IPS-18c (cell line): ENCODE measurements around the gene RHOU.
"Not testable (repeated sequence)": the region's sequence is repeated elsewhere in the genome, so short reads cannot be mapped to it uniquely, and the experiment has no call there.

Experiments used
- H3K4me3 ChIP-seq: 2 replicates; pipeline ENCODE4 v1.7.0; 2013; ENCODE audit warnings: low read depth, mild to moderate bottlenecking, low read length, moderate library complexity; ENCODE audit not compliant: insufficient read depth
- H3K9me3 ChIP-seq: one replicate; pipeline ENCODE4 v1.6.1; 2013; ENCODE audit warnings: mild to moderate bottlenecking, low read length, moderate library complexity; ENCODE audit not compliant: control insufficient read depth, insufficient read depth

The RHOU gene

DNA sequence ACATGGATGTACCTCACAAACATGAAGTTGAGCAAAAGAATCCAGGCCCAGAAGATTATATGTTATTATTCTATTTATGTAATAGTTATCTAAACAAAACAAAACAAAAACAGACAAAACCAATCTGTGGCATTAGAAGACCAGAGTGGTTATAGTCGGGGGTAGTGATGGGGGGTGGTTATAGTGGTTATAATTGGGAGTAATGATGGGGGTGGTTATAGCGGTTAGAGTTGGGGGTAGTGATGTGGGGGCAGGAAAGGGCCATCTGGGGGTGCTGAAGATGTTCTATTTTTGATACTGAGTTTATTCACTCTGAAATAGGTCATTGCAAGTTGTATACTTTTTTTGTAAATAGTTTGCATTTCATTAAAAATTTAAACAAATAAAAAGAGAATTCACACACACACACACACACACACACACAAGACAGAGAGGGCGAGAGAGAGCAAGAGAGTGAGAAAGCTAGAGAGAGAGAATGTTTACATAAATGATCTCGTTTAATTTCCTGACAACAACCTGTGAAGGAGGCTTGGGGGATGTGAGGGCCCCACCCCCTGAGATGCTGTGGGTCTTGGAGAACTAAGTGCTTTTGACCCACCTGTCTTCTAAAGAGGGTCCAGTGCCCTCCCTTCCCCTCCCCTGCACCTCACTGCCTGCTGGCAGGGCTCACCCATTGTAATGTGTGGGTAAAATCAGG, 37.4 kb downstream of the RHOU start:
- H3K4me3 ChIP-seq = no peak overlapping the region

GRCh38 chr1:228775946-228776345, 40.7 kb downstream of the RHOU start:
- H3K4me3 ChIP-seq, H3K9me3 ChIP-seq: not testable (repeated sequence)

More for the DNA sequence above, 37.4 kb downstream of the RHOU start:
- H3K9me3 ChIP-seq = no peaks in the 10 kb centered on the region

- H3K4me3 ChIP-seq = no peak overlapping the region
- no peaks in the 10 kb centered on the region for H3K9me3 ChIP-seq
These were observed 41.2 kb downstream of the RHOU start for GRCh38 chr1:228776449-228776848.

GRCh38 chr1:228777236-228777635, 42.0 kb downstream of the RHOU start:
- no peak overlapping the region for H3K4me3 ChIP-seq
- H3K9me3 ChIP-seq = no peaks in the 10 kb centered on the region

- Histone ChIP-seq H3K4me3 (no peak overlapping the region), H3K9me3 (no peaks in the 10 kb centered on the region)
These were observed 42.7 kb downstream of the RHOU start for GRCh38 chr1:228778026-228778425.

- Histone ChIP-seq H3K4me3 (no peak overlapping the region), H3K9me3 (no peaks in the 10 kb centered on the region)
These were observed 43.2 kb downstream of the RHOU start for GRCh38 chr1:228778466-228778865.

DNA sequence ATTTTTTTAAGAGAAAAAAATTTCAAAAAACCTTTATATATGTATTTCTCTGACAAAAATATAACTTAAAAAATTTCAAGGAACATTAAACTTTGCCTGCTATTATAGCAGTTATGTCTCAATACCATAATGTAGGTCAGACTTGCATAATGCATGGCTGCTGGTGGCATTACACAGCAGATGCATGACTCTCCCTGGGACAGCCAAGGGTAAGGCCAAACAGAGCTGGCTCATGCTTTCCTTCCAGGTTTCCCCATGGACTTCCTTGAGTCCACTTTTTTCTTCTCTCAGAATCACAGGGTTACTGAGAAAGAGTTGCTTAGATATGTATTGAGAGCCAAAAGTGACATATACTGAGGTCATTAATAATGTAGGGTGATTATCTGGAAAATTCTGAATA, 43.7 kb downstream of the RHOU start:
- Histone ChIP-seq H3K4me3 (no peak overlapping the region), H3K9me3 (no peaks in the 10 kb centered on the region)

DNA sequence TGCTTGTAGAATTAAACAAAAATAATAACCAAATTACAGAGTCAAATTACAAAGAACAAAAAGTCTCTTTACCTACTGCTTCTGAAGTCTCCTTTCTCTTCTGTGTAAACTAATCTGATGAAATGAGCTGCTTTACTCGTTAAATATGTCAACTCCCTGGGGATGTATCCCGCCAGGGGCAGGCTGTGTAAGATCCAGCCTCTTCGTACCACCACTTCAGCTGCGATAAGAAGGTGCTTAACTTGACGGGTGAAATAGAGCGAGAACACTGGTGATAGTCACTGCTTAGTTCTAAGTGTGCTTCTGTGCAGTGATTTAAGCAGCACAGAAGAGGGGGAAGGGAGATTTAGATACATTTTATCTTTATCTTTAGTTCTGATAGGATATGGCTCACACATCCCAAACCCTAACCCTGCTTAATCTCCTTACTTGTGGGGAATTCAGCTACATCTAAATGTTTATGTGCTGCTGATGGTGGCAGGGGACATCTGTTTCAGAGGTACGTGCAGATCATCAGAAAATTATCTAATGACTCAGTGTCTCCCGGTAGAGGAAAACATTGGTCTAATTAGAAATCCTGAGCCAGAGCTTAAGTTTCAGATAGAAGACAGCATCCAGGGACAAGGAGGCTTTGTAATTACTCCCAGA, 46.0 kb downstream of the RHOU start:
- Histone ChIP-seq H3K4me3 (no peak overlapping the region), H3K9me3 (no peaks in the 10 kb centered on the region)

DNA sequence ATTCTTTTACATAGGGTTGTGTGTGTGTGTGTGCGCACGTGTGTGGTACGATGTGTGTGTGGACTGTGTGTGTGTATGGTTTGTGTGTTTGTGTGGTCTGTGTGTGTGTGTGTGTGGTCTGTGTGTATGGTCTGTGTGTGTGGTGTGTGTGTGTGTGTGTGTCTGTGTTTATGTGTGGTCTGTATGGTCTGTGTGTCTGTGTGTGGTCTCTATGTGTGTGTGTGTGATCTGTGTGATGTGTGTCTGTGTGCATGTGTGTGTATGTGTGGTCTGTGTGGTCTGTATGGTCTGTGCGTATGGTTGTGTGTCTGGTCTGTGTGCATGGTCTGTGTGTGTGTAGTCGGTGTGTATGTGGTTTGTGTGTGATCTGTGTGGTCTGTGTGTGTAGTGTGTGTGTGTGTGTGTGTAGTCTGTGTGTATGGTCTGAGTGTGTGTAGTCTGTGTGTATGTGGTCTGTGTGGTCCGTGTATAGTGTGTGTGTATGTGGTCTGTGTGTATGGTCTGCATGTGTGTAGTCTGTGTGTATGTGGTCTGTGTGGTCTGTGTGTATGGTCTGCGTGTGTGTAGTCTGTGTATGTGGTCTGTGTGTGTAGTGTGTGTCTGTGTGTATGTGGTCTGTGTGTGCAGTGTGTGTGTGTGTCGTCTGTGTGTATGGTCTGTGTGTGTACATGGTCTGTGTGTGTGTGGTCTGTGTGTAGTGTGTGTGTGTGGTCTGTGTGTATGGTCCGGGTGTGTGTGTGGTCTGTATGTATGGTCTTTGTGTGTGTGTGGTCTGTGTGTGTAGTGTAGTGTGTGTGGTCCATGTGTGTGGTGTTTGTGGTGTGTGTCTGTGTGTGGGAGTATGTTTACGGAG, 46.8 kb downstream of the RHOU start:
- H3K9me3 ChIP-seq = no peaks in the 10 kb centered on the region
- H3K4me3 ChIP-seq = no peak overlapping the region

- Histone ChIP-seq H3K4me3 (no peak overlapping the region), H3K9me3 (no peaks in the 10 kb centered on the region)
These were observed 47.6 kb downstream of the RHOU start for GRCh38 chr1:228782662-228783417.

DNA sequence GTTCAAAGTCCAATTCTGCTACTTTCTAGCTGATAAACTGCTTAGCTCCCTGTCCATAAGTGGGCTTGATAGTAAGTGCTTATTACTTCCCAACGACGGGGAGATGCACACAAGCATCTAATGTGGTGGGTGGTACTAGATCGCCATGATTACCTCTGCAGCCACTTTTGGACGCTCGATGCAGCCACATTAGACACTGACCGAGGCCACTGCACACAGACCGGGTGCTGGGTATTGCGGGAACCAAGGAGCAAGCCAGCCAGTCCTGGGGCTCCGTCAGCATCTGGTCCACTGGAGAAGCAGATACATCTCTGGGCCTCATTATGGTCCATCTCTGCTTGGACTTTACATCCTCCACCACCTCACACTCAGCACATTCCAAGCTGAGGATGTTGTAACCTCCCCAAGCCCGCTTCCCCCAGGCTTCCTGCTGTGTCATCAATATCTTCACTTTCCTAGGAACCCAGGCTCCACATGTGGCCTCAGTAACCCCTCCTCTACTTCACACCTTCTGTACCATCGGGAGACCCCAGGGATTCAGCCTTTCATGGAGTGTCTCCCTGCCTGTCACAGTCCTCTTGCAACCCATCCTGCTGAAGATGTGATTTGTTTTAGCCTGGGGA, 48.2 kb downstream of the RHOU start:
- no peaks in the 10 kb centered on the region for H3K9me3 ChIP-seq

DNA sequence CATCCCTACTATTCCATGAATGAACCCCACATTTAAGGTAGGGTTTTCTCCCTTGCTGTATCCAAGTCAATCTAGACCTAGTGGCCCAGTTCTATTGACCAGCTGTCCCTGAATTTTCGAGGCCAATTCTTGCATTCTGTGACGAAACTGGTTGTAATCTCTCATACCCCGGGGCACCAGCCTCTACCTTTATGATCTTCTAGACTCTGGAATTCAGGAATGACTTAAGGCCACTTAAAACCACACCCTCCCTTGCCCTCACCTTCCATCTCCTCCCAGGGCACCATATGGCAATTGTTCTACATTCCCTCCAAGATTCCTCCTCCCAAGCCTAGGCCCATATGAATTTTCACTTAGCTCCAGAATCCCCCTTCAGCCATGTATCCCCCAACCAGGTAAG, 48.9 kb downstream of the RHOU start:
- Histone ChIP-seq H3K9me3 (no peaks in the 10 kb centered on the region), H3K4me3 (no peak overlapping the region)

More for the DNA sequence above, 48.2 kb downstream of the RHOU start:
- H3K4me3 ChIP-seq = no peak overlapping the region

DNA sequence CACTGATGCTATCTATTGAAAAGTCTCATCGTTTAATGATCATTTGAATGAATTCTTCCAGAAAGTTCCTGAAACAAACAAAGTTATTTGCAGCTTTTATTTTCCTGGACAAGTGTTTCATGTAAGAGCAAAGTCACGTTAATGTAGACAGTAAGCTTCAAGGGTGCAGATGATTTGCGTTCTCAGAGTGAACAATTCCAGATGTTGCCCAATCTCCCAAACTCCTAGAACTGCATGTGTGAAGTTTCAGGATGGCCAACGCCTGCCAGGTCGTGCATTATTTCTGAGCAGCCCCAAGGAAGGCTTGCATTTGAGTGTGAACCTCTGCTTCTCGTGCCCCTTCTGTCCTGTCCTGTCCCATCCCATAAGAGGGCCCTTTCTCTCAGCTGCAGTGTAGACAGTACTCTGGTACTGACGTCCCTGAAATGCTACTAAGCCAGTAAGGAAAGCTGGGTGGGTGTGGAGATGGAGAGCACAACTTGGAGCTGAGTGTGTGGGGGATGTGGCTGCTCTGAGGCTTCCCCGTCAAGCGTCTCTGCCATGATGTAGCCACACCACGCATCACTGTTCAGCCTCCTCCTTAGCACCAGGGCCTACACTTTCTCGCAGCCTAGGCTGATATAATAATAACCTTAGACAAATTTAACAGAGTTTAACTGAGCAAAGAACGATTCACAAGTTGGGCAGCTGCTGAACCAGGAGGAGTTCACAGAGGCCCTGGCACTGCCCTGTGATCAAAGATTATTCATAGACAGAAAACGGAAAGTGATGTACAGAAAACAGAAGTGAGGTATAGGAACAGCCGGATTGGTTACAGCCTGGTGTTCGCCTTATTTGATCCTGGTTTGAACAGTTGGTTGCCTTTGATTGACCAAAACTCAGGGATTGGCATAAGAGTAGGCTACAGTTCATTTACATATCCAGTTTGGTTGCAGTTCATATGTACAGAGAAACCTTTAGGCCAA, 50.4 kb downstream of the RHOU start:
- no peak overlapping the region for H3K4me3 ChIP-seq

DNA sequence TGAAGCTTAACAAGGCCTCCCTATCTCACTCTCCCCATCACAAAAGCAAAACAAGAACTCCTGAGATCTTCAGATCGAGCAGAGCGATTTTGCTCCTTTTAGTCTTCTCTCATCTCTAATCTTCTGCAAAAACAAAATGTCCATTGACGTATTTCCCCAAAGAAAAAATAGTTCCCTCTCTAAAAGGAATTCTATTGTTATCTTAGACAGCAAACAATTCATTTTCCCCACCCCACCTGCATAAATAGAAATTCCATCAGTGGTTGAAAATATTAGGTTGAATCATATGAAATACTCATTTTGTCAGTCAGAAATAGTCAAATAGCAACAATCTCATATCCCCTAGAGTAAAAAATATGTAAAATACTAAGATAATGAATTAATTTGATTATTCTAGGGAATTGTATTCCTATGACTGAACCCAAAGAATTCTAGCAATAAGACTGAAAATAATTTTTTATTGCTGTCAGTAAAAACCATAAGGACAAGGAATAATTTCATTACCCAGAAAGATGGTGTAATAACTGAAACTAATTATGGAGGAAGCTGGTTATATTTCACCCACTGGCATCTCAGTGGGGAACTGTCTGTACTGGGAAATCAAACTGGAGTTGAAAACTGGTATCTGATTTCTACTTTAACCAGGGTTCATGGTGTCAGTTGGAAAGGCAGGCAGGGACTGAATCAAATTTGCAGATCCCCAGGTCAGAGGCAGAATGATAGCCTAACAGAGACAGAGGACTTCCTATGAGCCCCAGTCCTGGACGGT, 51.3 kb downstream of the RHOU start:
- Histone ChIP-seq H3K4me3 (no peak overlapping the region), H3K9me3 (no peaks in the 10 kb centered on the region)

More for the DNA sequence above, 50.4 kb downstream of the RHOU start:
- no peaks in the 10 kb centered on the region for H3K9me3 ChIP-seq

GRCh38 chr1:228791791-228792190, 56.5 kb downstream of the RHOU start:
- no peaks in the 10 kb centered on the region for H3K9me3 ChIP-seq
- H3K4me3 ChIP-seq = no peak overlapping the region
